ENCODE data around the gene CLTCL1.

The CLTCL1 gene

GRCh38 chr22:19150482-19151328 lies 140.8 kb downstream of the CLTCL1 start:
- DNase-seq (ENCODE audit: low read depth), result no peak

GRCh38 chr22:19149991-19150390 lies 141.5 kb downstream of the CLTCL1 start, which contains the start of gene GSC2:
TSS of gene GSC2 (minus strand) at chr22:19150292. CDS start at chr22:19150283, 9 bp downstream.
- DNase-seq (ENCODE audit: low read depth), result no peak

DNA sequence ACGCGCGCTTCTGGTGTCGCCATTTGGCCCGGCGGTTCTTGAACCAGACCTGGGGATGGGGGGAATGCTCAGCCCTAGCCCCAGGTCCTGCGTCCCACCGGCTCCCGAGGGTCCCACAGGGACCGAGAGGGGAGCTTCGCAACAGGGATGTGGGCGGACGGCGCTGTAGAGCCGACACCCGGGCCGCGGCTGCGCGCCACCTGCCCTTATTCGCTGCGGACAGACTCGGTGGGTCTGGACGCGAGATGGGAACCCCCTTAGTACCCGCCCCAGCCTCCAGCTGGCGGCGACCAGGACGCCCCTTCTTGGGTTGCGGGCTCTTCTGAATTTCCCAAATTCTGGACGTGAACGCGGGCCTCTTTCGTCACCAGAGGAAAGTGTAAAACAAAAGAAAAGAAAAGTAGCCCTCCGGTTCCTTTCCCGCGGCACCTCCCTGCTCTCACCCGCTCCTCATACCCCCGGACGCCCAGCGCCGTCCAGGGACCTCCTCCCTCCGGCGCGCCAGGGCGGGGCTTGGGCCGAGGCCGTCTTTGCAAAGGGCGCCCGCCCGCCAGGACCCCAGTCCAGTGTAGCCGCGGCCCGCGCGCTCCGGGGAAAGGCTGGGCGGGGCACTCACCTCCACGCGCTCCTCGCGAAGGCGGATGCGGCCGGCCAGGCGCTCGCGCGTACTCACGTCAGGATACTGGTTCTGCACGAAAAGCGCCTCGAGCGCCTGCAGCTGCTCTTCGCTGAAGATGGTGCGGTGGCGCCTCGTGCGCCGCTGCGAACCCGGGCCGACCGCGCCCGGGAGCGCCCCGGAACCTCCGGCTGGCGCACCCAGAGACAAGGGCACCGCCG lies 142.3 kb downstream of the CLTCL1 start:
- no peak for DNase-seq (ENCODE audit: low read depth)

GRCh38 chr22:19148417-19149046 lies 143.0 kb downstream of the CLTCL1 start:
- no peak for DNase-seq (ENCODE audit: low read depth)

- no peak for DNase-seq (ENCODE audit: low read depth)
Observed at GRCh38 chr22:19147195-19147780, 144.2 kb downstream of the CLTCL1 start.

GRCh38 chr22:19146215-19146968 lies 145.1 kb downstream of the CLTCL1 start:
- DNase-seq (ENCODE audit: low read depth), result no peak

DNA sequence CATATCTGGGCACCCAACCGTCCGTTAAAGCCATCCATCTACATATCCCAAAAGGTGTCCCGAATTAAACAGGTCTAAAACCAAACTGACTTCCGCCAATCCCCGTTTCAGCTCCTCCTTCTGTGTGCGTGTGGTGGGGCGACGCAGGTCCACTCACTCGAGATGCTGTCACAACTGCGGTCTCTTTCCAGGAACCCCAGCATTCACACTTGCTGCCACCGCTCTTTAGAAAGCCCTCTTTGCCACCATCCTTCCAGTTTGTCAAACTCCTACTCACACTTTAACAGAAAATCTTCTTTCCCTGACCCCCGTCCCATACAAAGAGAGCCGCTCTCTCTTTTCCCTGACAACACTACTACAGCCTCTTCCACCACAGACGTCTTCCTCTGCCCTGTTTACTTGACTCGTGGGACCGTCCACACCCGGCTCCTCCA lies 147.5 kb downstream of the CLTCL1 start:
- DNase-seq (ENCODE audit: low read depth), result no peak

- DNase-seq (ENCODE audit: low read depth), result no peak
Observed at GRCh38 chr22:19143212-19143611, 148.3 kb downstream of the CLTCL1 start.

- no peak for DNase-seq (ENCODE audit: low read depth)
Observed at GRCh38 chr22:19142394-19142793, 149.1 kb downstream of the CLTCL1 start.

GRCh38 chr22:19139974-19140373 lies 151.5 kb downstream of the CLTCL1 start:
- no peak for DNase-seq (ENCODE audit: low read depth)

GRCh38 chr22:19139001-19139356 lies 152.5 kb downstream of the CLTCL1 start:
- no peak for DNase-seq (ENCODE audit: low read depth)

DNA sequence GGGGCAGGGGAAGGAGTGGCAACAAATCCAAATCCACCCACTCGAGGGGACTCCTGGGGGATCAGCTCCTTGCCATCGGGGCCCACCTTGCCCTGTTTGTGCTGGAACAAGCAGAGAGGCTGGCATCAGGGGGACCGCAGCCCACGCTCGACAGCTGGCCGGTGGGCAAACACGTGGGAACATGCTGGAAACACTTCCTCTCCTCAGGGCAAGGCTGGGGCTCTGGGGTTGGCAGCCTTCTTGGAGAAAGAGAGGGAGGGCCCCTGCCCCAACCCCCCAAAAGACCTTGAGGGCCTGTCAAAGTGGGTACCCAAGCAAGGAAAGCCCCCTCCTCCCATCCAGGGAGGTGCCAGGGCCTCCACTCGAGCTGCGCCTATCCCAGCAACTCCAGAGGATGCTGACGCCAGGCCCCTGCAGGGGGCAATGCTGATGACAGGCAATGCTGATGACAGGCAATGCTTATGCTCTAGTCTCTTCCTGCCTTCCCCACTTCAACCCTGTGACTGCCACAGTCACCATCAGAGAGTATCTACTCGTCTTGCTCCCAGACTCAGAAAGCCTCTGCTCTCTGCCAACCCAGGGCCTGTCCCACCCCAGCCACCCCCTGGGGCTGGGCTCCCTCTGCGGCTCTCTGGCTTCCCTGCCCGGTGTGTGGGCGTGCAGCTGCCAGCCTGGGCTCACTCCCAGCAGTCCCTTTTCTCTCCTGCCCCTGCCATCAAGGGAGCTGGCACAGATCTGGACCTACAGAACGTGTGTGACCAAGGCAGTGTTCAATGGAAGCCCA lies 153.1 kb downstream of the CLTCL1 start:
- no peak for DNase-seq (ENCODE audit: low read depth)

GRCh38 chr22:19137384-19138216 lies 153.9 kb downstream of the CLTCL1 start:
- no peak for DNase-seq (ENCODE audit: low read depth)

DNA sequence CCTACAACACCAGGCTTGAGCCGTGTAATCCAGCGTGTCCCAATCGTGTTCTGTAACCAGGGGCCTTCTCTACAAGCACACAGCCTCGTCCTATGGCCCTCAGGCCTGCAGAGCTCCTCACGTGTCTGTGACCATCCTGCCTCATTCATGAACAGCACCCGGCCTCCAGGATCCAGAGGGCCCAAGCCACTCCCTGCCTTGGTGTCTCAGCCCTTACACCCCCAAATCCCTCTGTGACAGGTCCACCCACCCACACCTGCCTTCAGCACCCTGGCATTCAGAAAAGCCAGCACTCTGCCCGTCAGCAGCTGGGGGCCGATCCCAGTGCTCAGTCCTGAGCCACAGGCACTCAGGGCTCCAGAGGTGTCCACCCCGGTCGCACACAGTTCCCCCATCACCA lies 154.6 kb downstream of the CLTCL1 start:
- DNase-seq (ENCODE audit: low read depth), result no peak

GRCh38 chr22:19134874-19135273 lies 156.6 kb downstream of the CLTCL1 start:
- no peak for DNase-seq (ENCODE audit: low read depth)

GRCh38 chr22:19134176-19134831 lies 157.2 kb downstream of the CLTCL1 start:
- DNase-seq (ENCODE audit: low read depth), result no peak

- no peak for DNase-seq (ENCODE audit: low read depth)
Observed at GRCh38 chr22:19133561-19133960, 158.0 kb downstream of the CLTCL1 start.

- DNase-seq (ENCODE audit: low read depth), result no peak
Observed at GRCh38 chr22:19132693-19133400, 158.7 kb downstream of the CLTCL1 start.

- DNase-seq (ENCODE audit: low read depth), result no peak
Observed at GRCh38 chr22:19132153-19132552, 159.4 kb downstream of the CLTCL1 start.

Measured in stimulated activated CD8-positive, alpha-beta memory T cell treated with anti-CD3 and anti-CD28 coated beads, Interleukin-7, amount 100 ng/mL, for 24 hours (primary cell).